Glomerular endothelial cell (primary cell): Measurements from ENCODE around the gene SETD6. TPM values are rescaled to one million over a fixed set of nuclear protein-coding genes. Genes with fewer than 3 reads are reported as not detected.
"Not testable (repeated sequence)": the region's sequence is repeated elsewhere in the genome, so short reads cannot be mapped to it uniquely, and the experiment has no call there.

Experiments
- DNase-seq: peaks from one replicate; pipeline ENCODE4 v3.0.0-alpha.2; 2011; ENCODE audit warnings: low read depth, low spot score; ENCODE audit errors: extremely low read depth
- total RNA-seq: library from RNA; depleted of rRNA; stranded (reverse); fragments of >200 nt; gene quantifications from 2 replicates; pipeline ENCODE4 v1.2.3, GENCODE V29; 2015

The SETD6 gene
- total RNA-seq, 1 donor from 2014 or later: 16.2 TPM

DNA sequence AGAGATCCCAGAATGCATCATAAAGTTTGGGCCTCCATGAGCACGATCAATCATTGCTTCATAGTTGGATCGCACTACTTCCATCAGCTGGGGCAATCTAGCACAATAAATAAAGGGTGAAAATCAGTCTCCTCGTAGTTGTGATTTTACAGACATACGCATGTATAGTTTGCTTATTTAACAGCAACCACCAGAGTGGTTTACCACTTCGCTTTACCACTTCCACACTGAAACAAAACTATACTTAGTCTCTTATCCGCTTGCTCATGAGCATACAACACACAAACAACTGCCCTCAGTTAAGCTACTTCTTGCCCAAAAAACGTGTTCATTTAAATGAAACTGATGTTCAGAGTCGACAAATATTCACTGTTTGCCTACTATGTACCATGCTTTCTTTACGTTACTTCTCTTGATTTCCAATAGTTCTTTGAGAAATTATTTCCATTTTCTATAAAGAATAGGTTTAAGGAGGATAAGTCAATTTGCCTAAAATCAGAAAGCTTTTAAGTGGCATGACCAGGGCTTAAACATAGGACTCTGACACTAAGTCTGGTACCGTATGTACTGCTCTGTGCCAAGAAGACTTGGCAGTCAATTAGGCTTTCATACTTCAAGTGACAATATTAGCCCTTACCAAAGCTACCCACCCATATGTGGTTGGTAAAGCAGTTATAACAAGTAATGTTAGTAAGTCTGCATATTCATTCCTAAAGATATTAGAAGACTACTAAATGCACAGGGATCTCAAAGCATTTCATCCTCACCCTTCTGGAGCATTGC is 22.0 kb downstream of the SETD6 start:
- DNase-seq: no peak

GRCh38 chr16:58541711-58542110 is 26.4 kb downstream of the SETD6 start:
- DNase-seq: no peak

DNA sequence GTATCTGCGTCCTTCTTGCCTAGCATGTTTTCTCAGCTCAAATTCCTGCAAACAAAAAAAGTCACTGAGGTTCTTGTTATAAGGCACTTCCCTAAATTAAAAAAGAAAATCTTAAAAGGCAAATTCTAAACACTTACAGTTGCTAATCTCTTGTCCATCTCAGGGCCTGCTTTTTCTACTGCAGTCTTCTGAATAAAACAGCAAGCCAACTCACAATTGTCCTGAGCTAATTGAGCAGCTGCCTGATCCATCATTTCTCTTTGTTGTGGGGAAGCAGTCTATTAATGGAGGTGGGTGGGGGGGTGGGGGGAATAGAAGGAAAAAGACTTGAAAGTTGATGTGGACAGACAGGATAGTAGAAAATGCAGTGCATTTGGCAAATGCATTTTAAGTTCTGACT is 27.0 kb downstream of the SETD6 start:
- no peak for DNase-seq

DNA sequence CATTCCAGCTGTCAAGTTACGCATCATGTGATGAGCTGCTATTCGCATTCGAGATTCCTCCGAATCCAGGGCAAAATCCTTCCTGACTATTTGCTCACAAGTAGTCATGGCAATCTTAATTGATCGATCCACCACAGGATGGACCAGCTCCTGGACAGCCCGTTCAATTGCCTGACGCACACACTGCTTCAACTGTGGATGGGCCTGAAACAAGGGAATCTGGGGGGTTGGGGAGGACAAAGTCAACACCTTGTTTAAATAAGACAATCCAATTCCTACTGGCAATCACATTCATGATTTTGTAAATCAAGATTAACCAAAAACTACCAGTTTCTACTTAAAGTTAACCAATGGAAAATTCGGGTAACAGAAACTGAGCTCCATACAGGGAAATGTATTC is 28.4 kb downstream of the SETD6 start:
- no peak for DNase-seq

- no peak for DNase-seq
Measured at GRCh38 chr16:58548378-58548777, 33.1 kb downstream of the SETD6 start.

DNA sequence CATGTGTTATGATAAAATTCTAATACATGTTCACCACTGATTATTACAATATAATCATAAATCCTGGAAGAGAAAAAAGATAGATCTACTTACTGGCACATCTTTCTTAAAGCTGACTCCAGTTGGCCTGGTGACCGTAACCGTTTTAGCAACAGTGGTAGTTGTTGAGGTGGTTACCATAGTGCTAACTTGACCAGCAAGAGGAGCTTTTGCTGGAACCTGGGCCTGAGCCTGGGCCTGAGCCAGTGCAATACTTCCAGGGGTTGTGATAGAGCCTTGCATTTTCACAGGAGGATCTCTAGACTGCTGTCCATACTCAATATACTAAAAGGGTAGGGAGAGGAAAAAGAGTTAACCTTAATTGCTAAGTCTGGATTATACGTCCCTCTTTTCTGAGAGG is 36.2 kb downstream of the SETD6 start:
- no peak for DNase-seq

DNA sequence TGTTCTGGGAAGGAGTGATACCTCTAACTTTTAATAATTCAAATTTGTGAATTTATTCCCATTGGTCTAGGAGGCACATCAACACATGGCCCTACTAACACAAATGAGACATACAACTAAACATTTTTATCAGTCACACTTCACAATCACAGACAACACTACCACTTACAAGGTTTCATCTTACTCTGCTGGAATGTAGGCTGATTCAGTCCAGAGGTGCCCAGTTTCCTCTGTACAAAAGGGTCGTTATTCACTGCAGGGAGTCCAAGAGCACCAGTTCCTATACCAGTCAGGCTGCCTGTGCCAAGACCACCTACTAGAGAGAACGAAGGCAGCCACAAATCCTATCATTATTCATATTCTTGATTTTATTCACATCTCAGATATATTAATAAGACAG is 41.4 kb downstream of the SETD6 start:
- no peak for DNase-seq

DNA sequence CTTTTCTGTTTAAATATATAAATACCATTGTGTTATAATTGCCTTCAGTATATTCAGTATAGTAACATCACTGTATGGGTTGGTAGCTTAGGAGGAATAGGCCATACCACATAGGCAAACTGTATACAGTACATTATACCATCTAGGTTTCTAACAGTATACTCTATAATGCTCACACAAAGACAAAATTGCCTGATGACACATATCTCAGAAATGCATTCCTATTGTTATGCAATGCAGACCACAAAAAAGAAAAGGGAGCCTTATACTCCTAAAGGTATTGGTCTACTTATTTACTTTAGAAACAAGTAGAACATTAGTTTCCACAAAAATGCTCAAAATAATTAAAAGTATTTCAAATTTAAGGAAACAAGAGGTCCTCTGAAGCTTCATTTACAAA is 47.9 kb downstream of the SETD6 start:
- no peak for DNase-seq

GRCh38 chr16:58563775-58564174 is 48.5 kb downstream of the SETD6 start:
- no peak for DNase-seq

GRCh38 chr16:58565697-58566096 is 50.4 kb downstream of the SETD6 start:
- not testable (repeated sequence) for DNase-seq

Other genes starting within 250 kb of the SETD6 start
- not detected in 2 replicates for gene PRSS54, start 220.5 kb upstream of the SETD6 start, total RNA-seq
- gene GINS3, start 123.0 kb upstream of the SETD6 start, total RNA-seq: 6.2 and 7.2 TPM in 2 replicates
- 38.4 and 46.9 TPM in 2 replicates for gene NDRG4, start 15.4 kb upstream of the SETD6 start, total RNA-seq
- gene CNOT1, start 114.3 kb downstream of the SETD6 start, total RNA-seq: 110 and 121 TPM in 2 replicates
- gene SLC38A7, start 169.3 kb downstream of the SETD6 start, total RNA-seq: 31.8 and 45.6 TPM in 2 replicates
- 112 and 122 TPM in 2 replicates for gene GOT2, start 218.8 kb downstream of the SETD6 start, total RNA-seq